H1 (cell line): ENCODE measurements around the gene MARVELD2.

Source experiments
- CREB1 ChIP-seq: IDR thresholded peaks from 2 replicates; pipeline ENCODE4 v1.6.1; 2012; ENCODE audit warnings: inconsistent platforms
- EP300 ChIP-seq, 2 experiments: IDR thresholded peaks; 1 replicate in 1 of 2; 2 replicates in 1 of 2; pipeline ENCODE4 v1.6.1; 2011 to 2012; ENCODE audit warnings: low read depth in 2 of 2, low read length in 2 of 2, mild to moderate bottlenecking in 2 of 2, borderline replicate concordance in 1 of 2, inconsistent platforms in 1 of 2, moderate library complexity in 1 of 2
- EZH2 ChIP-seq: fragments of 200-600 bp; sonication (generic); IDR thresholded peaks from 2 replicates; pipeline ENCODE4 v1.7.1; 2012; ENCODE audit warnings: low read depth, mild to moderate bottlenecking, moderate library complexity, low read length, inconsistent platforms; ENCODE audit not compliant: severe bottlenecking
- JUN ChIP-seq: IDR thresholded peaks from 2 replicates; pipeline ENCODE4 v1.6.1; 2011; ENCODE audit warnings: low read depth, mild to moderate bottlenecking, improper control_type of control experiment, low read length
- POLR2A ChIP-seq, 2 experiments: IDR thresholded peaks; 1 replicate in 1 of 2; 2 replicates in 1 of 2; pipeline ENCODE4 v1.6.1; 2011; ENCODE audit warnings: low read depth in 2 of 2, low read length in 2 of 2, mild to moderate bottlenecking in 2 of 2; ENCODE audit errors: control extremely low read depth in 1 of 2
- POU5F1 ChIP-seq: IDR thresholded peaks from 2 replicates; pipeline ENCODE4 v1.6.1; 2011; ENCODE audit warnings: low read depth, mild to moderate bottlenecking, low read length, moderate library complexity
- RNF2 ChIP-seq: fragments of 200-900, 300-1000 bp; sonication (generic); IDR thresholded peaks from 2 replicates; pipeline ENCODE4 v1.7.1; 2016; ENCODE audit warnings: borderline replicate concordance, low read depth, mild to moderate bottlenecking, antibody characterized with exemption, low read length; ENCODE audit not compliant: poor library complexity, severe bottlenecking; ENCODE audit errors: missing control alignments
- SRF ChIP-seq: IDR thresholded peaks from 2 replicates; pipeline ENCODE4 v1.6.1; 2011; ENCODE audit warnings: mild to moderate bottlenecking, low read depth, low read length, moderate library complexity
- TAF1 ChIP-seq: IDR thresholded peaks from 2 replicates; pipeline ENCODE4 v1.6.1; 2011; ENCODE audit warnings: mild to moderate bottlenecking, low read depth, low read length
- TEAD4 ChIP-seq: IDR thresholded peaks from 2 replicates; pipeline ENCODE4 v1.6.1; 2012; ENCODE audit warnings: low read depth, low read length, inconsistent platforms, mixed read lengths
- YY1 ChIP-seq: IDR thresholded peaks from 2 replicates; pipeline ENCODE4 v1.6.1; 2011; ENCODE audit warnings: low read depth, mild to moderate bottlenecking, low read length
- TF ChIP-seq, protein P1 (sequence below), 3 experiments: IDR thresholded peaks; 1 replicate in 2 of 3; 2 replicates in 1 of 3; pipeline versions ENCODE4 v1.5.1 to v1.6.1; 2011; ENCODE audit warnings: low read length in 3 of 3, mild to moderate bottlenecking in 3 of 3, inconsistent platforms in 2 of 3, low read depth in 1 of 3, moderate library complexity in 1 of 3; ENCODE audit not compliant: insufficient read depth in 1 of 3; ENCODE audit errors: control extremely low read depth in 1 of 3
- TF ChIP-seq, protein P2 (sequence below): IDR thresholded peaks from 2 replicates; pipeline ENCODE4 v1.6.1; 2012; ENCODE audit warnings: inconsistent platforms

- TF ChIP-seq, protein P1, sequence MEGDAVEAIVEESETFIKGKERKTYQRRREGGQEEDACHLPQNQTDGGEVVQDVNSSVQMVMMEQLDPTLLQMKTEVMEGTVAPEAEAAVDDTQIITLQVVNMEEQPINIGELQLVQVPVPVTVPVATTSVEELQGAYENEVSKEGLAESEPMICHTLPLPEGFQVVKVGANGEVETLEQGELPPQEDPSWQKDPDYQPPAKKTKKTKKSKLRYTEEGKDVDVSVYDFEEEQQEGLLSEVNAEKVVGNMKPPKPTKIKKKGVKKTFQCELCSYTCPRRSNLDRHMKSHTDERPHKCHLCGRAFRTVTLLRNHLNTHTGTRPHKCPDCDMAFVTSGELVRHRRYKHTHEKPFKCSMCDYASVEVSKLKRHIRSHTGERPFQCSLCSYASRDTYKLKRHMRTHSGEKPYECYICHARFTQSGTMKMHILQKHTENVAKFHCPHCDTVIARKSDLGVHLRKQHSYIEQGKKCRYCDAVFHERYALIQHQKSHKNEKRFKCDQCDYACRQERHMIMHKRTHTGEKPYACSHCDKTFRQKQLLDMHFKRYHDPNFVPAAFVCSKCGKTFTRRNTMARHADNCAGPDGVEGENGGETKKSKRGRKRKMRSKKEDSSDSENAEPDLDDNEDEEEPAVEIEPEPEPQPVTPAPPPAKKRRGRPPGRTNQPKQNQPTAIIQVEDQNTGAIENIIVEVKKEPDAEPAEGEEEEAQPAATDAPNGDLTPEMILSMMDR (IDR thresholded peaks at IDR 0.05; ENCODE audit: control extremely low read depth in 1 of 3, insufficient read depth in 1 of 3, low read depth in 1 of 3, low read length in 3 of 3) = no peak
- no peak for TF ChIP-seq RNF2
- TF ChIP-seq CREB1 = no peak
- no peak for TF ChIP-seq YY1
- no peak for TF ChIP-seq POLR2A (IDR thresholded peaks at IDR 0.05; ENCODE audit: control extremely low read depth in 1 of 2, low read depth in 2 of 2, low read length in 2 of 2)
- no peak for TF ChIP-seq TAF1
- no peak for TF ChIP-seq TEAD4
- TF ChIP-seq SRF = no peak
- TF ChIP-seq EP300 (IDR thresholded peaks at IDR 0.05; ENCODE audit: borderline replicate concordance in 1 of 2, low read depth in 2 of 2, low read length in 2 of 2) = no peak
- no peak for TF ChIP-seq POU5F1
- TF ChIP-seq EZH2 = no peak
- TF ChIP-seq, protein P2, sequence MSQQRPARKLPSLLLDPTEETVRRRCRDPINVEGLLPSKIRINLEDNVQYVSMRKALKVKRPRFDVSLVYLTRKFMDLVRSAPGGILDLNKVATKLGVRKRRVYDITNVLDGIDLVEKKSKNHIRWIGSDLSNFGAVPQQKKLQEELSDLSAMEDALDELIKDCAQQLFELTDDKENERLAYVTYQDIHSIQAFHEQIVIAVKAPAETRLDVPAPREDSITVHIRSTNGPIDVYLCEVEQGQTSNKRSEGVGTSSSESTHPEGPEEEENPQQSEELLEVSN = no peak
- no peak for TF ChIP-seq JUN
These were observed 52.7 kb downstream of the MARVELD2 start for GRCh38 chr5:69467442-69468225.
